ENCODE data around the gene PRKCB. TPM values are rescaled to one million over a fixed set of nuclear protein-coding genes. Genes with fewer than 3 reads are reported as not detected.

PRKCB gene
- total RNA-seq, 1 experiment from 2014 or later, result 0.89 TPM

DNA sequence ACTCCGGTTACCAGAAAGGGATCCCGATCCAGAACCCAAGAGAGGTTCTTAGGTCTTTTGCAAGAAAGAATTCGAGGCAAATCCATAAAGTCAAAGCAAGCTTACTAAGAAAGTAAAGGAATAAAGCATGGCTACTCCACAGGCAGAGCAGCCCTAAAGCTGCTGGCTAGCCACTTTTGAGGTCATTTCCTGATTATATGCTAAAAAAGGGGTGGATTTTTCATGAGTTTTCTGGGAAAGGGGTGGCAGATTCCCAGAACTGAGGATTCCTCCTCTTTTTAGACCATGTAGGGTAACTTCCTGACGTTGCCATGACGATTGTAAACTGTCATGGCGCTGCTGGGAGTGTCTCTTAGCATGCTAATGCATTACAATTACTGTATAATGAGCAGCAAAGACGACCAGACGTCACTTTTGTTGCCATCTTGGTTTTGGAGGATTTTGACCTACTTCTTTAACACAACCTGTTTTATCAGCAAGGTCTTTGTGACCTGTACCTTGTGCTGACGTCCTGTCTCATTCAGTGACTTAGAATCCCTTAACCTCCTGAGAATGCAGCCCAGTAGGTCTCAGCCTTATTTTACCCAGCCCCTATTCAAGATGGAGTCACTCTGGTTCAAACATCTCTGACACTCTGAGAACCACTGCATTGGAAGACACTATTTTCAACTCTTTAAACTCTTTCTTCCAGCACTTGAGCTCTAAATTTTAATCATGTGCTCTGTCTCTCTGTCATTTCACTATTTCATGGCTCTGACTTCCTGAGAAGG, 216.7 kb downstream of the PRKCB start (continued):
- TF ChIP-seq REST (IDR thresholded peaks at IDR 0.05; ENCODE audit: low read depth) (no peak), SIN3A (IDR thresholded peaks at IDR 0.05; ENCODE audit: low read depth) (no peak)

DNA sequence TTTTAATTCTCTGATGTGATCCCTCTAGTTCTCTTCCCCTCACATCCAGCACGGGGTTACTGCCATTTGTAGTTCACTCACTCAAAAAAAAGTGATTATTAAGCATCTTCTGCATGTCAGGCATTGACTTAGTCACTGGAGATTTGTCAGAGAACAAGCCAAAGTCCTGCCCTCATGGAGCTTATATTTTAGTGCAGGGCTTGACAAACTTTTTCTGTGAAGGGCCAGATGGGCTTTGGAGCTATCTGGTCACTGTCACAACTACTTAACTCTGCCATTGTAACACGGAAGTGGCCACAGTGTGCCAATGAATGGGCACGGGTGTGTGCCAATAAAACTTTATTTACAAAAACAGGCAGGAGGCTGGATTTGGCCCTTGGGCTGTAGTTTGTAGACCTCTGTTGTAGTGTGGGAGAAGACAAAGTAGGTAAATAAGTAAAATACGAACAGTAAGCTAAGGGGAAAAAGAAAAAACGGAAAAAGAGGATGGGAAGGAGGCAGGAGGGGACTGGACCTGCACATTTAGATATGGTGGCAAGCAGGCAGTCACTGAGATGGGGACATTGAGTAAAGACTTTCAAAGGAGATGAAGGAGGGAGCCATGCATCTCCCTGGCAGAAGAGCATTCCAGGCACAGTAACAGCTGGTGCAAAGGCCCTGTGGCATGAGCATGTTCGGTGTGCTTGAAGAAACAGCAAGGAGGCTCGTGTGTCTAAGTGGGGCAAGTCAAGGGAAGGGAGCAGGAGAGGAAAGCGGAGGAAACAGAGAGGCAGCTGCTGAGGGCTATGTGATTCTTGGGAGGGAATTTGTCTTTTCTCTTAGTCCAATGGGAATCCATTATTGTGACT, 217.5 kb downstream of the PRKCB start:
- Histone ChIP-seq H3K9me3 (ENCODE audit: control insufficient read depth in 1 of 2, insufficient read depth in 1 of 2, low read depth in 1 of 2, low read length in 2 of 2) (no peaks in the 10 kb centered on the region), H3K36me3 (ENCODE audit: control insufficient read depth in 1 of 2, insufficient read depth in 2 of 2, low read length in 2 of 2) (no peaks in the 10 kb centered on the region), H3K4me2 (ENCODE audit: low read length) (no peak overlapping the region), H2AFZ (ENCODE audit: low read depth, low read length, poor library complexity, severe bottlenecking) (no peak overlapping the region), H3K4me1 (ENCODE audit: control insufficient read depth in 1 of 2, insufficient read depth in 2 of 2, low read length in 2 of 2) (no peaks in the 10 kb centered on the region), H3K9me2 (ENCODE audit: insufficient read depth) (no peaks in the 10 kb centered on the region), H3K4me3 (replicated peaks in 1 of 2; ENCODE audit: low read depth in 1 of 2, low read length in 2 of 2) (no peak overlapping the region), H3K27me3 (ENCODE audit: insufficient read depth, low read length) (peaks cover 65% of the 10 kb centered on the region), H3K79me2 (ENCODE audit: insufficient read depth, low read length) (no peaks in the 10 kb centered on the region), H4K20me1 (ENCODE audit: insufficient read depth) (no peaks in the 10 kb centered on the region), H3K9ac (ENCODE audit: low read length) (no peak overlapping the region), H3K27ac (ENCODE audit: low read depth, low read length) (no peak overlapping the region)
- ChIA-PET RAD21 (ENCODE audit: low non-redundant PET in 1 of 2, low total read pairs in 2 of 2, uncharacterized antibody in 2 of 2, unreplicated experiment in 2 of 2) (no interaction called here), POLR2A (no interaction called here), CTCF (no interaction called here)
- BruUV-seq (replicated peaks), result no TSS peak
- intact Hi-C loops (cut with micrococcal nuclease), result no loop called here
- no peak for DNase-seq (ENCODE audit: low read depth, low spot score)
- no peak for ATAC-seq
- TF ChIP-seq SP1 (IDR thresholded peaks at IDR 0.05; ENCODE audit: low read depth) (no peak), POLR2AphosphoS5 (IDR thresholded peaks at IDR 0.05; ENCODE audit: low read depth, low read length) (no peak), SRF (IDR thresholded peaks at IDR 0.05; ENCODE audit: low read depth) (no peak), FOSL1 (IDR thresholded peaks at IDR 0.05; ENCODE audit: low read depth) (no peak), POLR2A (IDR thresholded peaks at IDR 0.05; ENCODE audit: borderline replicate concordance, extremely low read depth, insufficient read depth, insufficient read length) (no peak), EZH2 (IDR thresholded peaks at IDR 0.05) (no peak), SIN3A (IDR thresholded peaks at IDR 0.05; ENCODE audit: low read depth) (no peak), ZFX (IDR thresholded peaks at IDR 0.05) (no peak), ZNF274 (IDR thresholded peaks at IDR 0.05; ENCODE audit: low read depth, low read length) (no peak), CBX3 (IDR thresholded peaks at IDR 0.05; ENCODE audit: low read depth) (no peak), REST (IDR thresholded peaks at IDR 0.05; ENCODE audit: low read depth) (no peak)
- TF ChIP-seq, protein P1, sequence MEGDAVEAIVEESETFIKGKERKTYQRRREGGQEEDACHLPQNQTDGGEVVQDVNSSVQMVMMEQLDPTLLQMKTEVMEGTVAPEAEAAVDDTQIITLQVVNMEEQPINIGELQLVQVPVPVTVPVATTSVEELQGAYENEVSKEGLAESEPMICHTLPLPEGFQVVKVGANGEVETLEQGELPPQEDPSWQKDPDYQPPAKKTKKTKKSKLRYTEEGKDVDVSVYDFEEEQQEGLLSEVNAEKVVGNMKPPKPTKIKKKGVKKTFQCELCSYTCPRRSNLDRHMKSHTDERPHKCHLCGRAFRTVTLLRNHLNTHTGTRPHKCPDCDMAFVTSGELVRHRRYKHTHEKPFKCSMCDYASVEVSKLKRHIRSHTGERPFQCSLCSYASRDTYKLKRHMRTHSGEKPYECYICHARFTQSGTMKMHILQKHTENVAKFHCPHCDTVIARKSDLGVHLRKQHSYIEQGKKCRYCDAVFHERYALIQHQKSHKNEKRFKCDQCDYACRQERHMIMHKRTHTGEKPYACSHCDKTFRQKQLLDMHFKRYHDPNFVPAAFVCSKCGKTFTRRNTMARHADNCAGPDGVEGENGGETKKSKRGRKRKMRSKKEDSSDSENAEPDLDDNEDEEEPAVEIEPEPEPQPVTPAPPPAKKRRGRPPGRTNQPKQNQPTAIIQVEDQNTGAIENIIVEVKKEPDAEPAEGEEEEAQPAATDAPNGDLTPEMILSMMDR (IDR thresholded peaks at IDR 0.05 in 2 of 3, conservative IDR thresholded peaks at IDR 0.05 in 1 of 3; ENCODE audit: borderline replicate concordance in 1 of 3, insufficient read depth in 1 of 3, low read depth in 2 of 3, low read length in 2 of 3), result no peak
- TF ChIP-seq, protein P2, sequence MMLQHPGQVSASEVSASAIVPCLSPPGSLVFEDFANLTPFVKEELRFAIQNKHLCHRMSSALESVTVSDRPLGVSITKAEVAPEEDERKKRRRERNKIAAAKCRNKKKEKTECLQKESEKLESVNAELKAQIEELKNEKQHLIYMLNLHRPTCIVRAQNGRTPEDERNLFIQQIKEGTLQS (IDR thresholded peaks at IDR 0.05), result no peak

All from HCT116 (cell line).